ENCODE data around the gene ROBO1. TPM values are rescaled to one million over a fixed set of nuclear protein-coding genes. Genes with fewer than 3 reads are reported as not detected.

The ROBO1 gene
- total and polyA plus RNA-seq, 2 of the 8 experiments (the other 6 are each of a cell fraction or from before 2014, with no cell fraction given) = 51.4 to 91.0 TPM

GRCh38 chr3:79654019-79654418, 113.8 kb downstream of the ROBO1 start (continued):
- TF ChIP-seq CTCF (IDR thresholded peaks at IDR 0.05; ENCODE audit: control extremely low read depth in 1 of 3, insufficient read depth in 1 of 3, low read depth in 1 of 3, low read length in 3 of 3) (no peak), ATF3 (IDR thresholded peaks at IDR 0.05; ENCODE audit: insufficient read depth, low read depth, low read length) (no peak), RBBP5 (IDR thresholded peaks at IDR 0.05; ENCODE audit: borderline replicate concordance, low read depth, low read length) (no peak), BCL11A (IDR thresholded peaks at IDR 0.05; ENCODE audit: low read depth in 2 of 2, low read length in 2 of 2) (no peak), SP2 (IDR thresholded peaks at IDR 0.05; ENCODE audit: low read length) (no peak)
- TF ChIP-seq, protein P1, sequence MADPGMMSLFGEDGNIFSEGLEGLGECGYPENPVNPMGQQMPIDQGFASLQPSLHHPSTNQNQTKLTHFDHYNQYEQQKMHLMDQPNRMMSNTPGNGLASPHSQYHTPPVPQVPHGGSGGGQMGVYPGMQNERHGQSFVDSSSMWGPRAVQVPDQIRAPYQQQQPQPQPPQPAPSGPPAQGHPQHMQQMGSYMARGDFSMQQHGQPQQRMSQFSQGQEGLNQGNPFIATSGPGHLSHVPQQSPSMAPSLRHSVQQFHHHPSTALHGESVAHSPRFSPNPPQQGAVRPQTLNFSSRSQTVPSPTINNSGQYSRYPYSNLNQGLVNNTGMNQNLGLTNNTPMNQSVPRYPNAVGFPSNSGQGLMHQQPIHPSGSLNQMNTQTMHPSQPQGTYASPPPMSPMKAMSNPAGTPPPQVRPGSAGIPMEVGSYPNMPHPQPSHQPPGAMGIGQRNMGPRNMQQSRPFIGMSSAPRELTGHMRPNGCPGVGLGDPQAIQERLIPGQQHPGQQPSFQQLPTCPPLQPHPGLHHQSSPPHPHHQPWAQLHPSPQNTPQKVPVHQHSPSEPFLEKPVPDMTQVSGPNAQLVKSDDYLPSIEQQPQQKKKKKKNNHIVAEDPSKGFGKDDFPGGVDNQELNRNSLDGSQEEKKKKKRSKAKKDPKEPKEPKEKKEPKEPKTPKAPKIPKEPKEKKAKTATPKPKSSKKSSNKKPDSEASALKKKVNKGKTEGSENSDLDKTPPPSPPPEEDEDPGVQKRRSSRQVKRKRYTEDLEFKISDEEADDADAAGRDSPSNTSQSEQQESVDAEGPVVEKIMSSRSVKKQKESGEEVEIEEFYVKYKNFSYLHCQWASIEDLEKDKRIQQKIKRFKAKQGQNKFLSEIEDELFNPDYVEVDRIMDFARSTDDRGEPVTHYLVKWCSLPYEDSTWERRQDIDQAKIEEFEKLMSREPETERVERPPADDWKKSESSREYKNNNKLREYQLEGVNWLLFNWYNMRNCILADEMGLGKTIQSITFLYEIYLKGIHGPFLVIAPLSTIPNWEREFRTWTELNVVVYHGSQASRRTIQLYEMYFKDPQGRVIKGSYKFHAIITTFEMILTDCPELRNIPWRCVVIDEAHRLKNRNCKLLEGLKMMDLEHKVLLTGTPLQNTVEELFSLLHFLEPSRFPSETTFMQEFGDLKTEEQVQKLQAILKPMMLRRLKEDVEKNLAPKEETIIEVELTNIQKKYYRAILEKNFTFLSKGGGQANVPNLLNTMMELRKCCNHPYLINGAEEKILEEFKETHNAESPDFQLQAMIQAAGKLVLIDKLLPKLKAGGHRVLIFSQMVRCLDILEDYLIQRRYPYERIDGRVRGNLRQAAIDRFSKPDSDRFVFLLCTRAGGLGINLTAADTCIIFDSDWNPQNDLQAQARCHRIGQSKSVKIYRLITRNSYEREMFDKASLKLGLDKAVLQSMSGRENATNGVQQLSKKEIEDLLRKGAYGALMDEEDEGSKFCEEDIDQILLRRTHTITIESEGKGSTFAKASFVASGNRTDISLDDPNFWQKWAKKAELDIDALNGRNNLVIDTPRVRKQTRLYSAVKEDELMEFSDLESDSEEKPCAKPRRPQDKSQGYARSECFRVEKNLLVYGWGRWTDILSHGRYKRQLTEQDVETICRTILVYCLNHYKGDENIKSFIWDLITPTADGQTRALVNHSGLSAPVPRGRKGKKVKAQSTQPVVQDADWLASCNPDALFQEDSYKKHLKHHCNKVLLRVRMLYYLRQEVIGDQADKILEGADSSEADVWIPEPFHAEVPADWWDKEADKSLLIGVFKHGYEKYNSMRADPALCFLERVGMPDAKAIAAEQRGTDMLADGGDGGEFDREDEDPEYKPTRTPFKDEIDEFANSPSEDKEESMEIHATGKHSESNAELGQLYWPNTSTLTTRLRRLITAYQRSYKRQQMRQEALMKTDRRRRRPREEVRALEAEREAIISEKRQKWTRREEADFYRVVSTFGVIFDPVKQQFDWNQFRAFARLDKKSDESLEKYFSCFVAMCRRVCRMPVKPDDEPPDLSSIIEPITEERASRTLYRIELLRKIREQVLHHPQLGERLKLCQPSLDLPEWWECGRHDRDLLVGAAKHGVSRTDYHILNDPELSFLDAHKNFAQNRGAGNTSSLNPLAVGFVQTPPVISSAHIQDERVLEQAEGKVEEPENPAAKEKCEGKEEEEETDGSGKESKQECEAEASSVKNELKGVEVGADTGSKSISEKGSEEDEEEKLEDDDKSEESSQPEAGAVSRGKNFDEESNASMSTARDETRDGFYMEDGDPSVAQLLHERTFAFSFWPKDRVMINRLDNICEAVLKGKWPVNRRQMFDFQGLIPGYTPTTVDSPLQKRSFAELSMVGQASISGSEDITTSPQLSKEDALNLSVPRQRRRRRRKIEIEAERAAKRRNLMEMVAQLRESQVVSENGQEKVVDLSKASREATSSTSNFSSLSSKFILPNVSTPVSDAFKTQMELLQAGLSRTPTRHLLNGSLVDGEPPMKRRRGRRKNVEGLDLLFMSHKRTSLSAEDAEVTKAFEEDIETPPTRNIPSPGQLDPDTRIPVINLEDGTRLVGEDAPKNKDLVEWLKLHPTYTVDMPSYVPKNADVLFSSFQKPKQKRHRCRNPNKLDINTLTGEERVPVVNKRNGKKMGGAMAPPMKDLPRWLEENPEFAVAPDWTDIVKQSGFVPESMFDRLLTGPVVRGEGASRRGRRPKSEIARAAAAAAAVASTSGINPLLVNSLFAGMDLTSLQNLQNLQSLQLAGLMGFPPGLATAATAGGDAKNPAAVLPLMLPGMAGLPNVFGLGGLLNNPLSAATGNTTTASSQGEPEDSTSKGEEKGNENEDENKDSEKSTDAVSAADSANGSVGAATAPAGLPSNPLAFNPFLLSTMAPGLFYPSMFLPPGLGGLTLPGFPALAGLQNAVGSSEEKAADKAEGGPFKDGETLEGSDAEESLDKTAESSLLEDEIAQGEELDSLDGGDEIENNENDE (IDR thresholded peaks at IDR 0.05; ENCODE audit: insufficient replicate concordance, low read length) = no peak
